OCI-LY3 (cell line): Measurements from ENCODE around the gene ACBD3.
"Not testable (repeated sequence)": the region's sequence is repeated elsewhere in the genome, so short reads cannot be mapped to it uniquely, and the experiment has no call there.

Experiments
- EZH2phosphoT487 ChIP-seq: fragments of 200-600 bp; shearing (Covaris generic); IDR thresholded peaks from 2 replicates; pipeline ENCODE4 v1.6.1; 2018; ENCODE audit warnings: antibody characterized with exemption, mixed run types, low read depth
- TF ChIP-seq, protein P1 (sequence below): fragments of 200-600, 300-600 bp; sonication (generic); IDR thresholded peaks from 2 replicates; pipeline ENCODE4 v1.5.1; 2014; ENCODE audit warnings: antibody characterized with exemption, low read length, low read depth

DNA sequence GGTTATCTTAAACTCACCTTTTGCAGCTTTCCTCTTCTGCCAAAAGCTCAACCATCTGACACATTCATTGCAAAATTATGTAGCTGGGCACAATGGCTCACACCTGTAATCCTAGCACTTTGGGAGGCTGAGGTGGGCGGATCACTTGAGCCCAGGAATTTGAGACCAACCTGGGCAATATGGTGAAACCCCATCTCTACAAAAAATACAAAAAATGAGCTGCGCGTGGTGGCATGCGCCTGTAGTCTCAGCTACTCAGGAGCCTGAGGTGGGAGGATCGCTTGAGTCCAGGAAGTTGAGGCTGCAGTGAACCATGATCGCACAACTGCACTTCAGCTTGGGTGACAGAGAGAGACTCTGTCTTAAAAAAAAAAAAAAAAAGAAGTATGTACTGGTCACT, 16.1 kb upstream of the ACBD3 start:
- TF ChIP-seq, protein P1, sequence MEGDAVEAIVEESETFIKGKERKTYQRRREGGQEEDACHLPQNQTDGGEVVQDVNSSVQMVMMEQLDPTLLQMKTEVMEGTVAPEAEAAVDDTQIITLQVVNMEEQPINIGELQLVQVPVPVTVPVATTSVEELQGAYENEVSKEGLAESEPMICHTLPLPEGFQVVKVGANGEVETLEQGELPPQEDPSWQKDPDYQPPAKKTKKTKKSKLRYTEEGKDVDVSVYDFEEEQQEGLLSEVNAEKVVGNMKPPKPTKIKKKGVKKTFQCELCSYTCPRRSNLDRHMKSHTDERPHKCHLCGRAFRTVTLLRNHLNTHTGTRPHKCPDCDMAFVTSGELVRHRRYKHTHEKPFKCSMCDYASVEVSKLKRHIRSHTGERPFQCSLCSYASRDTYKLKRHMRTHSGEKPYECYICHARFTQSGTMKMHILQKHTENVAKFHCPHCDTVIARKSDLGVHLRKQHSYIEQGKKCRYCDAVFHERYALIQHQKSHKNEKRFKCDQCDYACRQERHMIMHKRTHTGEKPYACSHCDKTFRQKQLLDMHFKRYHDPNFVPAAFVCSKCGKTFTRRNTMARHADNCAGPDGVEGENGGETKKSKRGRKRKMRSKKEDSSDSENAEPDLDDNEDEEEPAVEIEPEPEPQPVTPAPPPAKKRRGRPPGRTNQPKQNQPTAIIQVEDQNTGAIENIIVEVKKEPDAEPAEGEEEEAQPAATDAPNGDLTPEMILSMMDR = not testable (repeated sequence)
- not testable (repeated sequence) for TF ChIP-seq EZH2phosphoT487
